Right forelimb (tissue), 1 donor: ENCODE data around the gene PDP2.
A peak's percentile ranks its signal among the peaks of the same experiment; 100 is the strongest.
"Not testable (repeated sequence)": the region's sequence is repeated elsewhere in the genome, so short reads cannot be mapped to it uniquely, and the experiment has no call there.

Experiments used
- DNase-seq: peaks from one replicate; pipeline ENCODE4 v3.0.0-alpha.2; 2018

The PDP2 gene

DNA sequence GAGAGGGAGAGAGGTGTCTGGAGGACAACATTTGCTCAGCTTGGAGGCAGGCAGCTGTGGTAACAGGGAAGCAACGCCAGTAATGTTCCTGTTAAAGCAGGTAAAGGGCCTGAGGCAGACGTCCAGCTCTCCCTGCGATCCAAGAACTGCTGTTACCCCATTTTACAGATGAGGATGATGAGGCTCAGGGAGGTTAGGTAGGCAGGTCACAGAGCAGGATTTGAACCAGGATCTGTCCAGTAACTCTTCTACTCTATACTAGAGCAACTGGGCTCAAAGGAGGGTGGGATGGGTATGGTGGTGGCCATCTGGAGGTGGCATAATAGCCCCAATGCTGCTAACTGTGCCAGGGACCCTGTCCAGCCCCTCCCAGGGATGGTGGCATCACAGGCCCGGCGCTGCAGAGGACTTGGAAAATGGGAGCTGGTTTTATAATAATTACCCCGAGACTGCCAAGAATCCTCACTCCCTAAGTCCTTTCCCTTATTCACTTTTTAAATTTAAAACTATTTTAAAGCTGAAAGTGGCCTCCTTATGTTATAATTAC lies 24.1 kb upstream of the PDP2 start:
- DNase-seq = no peak

DNA sequence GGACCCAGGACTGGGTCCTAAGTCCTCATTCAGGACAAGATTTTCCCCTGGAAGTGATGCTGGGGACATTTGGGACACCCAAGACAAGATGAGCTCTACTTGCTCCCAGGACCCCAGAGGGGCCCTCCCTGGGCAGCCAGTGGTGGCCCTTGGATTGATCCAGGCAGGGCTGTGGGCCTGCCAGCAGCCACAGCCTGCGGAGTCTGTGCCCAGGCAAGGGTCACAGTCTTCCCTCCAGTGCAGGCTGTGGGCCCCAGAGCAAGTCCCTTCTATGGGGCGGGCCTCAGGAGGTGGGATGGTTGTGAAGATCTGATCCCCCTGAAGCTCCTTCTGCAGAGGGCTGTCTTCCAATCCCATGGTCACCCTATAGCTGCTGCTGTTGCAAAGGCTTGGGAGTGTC lies 23.5 kb upstream of the PDP2 start:
- DNase-seq = no peak

DNA sequence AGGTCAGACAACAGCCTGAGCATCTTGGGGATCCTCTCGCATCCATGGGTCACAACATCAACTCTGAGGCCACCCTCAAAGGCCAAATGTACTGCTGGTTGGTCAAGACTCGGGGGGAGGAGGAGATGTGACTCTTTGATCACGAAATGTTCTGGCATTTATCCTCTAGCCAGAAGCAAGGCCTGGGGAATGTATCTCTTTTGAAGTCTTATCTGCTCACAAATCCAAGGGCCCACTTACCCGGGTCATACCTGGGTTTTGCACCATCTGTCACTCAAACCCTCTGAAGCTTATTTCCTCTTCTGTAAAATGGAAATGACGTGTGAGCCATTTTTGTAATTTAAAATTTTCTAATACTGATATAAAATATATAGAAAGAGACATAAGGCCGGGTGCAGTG lies 22.9 kb upstream of the PDP2 start:
- no peak for DNase-seq

DNA sequence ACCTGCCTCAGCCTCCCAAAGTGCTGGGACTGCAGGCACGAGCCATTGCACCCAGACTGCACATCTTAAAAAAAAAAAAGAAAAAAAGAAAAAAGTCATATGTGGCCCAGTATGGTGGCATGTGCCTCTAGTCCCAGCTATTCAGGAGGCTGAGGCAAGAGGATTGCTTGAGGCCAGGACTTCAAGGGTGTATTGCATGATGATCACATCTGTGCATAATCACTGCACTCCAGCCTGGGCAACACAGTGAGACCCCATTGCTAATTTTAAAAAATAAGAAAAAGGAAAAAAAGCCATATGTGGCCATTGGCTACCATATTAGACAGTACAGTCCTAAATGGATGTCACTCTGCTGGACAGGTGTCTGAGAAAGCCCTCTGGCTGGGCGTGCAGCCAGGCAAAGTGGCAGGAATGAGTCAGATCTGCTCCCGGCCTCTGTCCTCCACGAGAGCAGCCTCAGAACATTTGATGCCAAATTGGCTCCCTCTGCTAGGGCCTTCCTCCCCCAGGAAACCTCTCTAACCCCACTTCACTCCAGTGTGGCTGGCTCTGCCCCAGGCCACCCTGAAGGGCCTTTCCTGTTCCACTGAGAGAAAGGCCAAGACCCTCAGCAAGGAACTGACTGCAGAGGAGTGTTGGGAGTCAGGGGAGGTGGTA lies 21.4 kb upstream of the PDP2 start:
- DNase-seq = no peak

DNA sequence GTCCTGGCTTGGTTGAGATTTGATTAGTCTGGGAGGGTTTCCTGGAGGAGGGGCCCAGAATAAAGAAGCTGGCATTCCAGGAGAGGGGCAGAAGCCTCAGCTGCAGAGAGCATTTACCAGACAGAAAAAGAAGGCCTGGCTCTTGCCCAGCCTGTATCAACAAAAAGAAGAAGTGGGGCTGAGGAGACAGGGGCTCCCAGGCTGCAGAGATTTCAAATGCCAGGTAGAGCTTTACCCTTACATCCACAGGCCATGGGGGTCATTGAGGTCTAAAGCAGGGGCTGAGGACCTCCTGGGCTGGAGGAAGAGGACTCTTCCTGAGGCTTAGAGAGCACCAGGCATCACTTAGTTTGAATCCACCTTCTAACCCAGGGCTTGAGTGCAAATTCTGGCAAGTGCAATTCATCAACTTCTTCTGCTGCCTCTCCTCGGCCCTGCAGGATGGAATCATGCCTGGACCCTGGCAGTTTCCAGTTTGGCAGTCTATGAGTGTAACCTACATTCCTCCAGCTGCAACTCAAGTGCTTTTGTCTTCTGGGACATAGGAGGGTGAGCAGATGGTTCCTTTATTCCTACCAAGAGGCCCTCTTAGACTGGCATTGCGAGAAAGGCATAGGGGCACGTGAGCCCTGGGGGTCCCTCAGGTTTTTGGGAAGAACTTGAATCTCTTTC lies 20.8 kb upstream of the PDP2 start:
- DNase-seq = no peak

DNA sequence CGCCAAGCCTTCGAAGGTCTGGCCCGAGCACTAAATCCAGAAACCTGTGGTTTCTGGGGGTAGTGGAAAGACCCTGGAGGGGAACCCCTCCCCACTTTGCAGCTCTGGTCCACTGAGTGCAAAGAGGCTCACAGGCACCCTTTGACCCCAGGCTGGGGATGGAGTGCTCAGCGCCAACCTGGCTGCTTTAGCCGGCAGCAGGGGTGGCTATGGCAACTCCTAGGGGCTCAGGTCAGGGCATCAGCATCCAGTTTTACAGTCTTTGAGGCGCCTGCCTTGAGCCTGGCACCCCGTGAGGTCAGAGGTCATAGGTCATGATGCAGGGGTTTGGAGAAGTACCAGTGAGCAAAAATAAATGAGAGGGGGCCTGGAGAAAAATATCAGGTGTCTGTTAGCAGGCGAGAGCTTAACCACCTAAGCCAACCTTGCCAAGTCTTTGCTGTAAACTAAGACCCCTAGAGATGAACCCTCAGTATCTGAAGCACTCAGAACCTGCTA lies 18.2 kb upstream of the PDP2 start:
- no peak for DNase-seq

DNA sequence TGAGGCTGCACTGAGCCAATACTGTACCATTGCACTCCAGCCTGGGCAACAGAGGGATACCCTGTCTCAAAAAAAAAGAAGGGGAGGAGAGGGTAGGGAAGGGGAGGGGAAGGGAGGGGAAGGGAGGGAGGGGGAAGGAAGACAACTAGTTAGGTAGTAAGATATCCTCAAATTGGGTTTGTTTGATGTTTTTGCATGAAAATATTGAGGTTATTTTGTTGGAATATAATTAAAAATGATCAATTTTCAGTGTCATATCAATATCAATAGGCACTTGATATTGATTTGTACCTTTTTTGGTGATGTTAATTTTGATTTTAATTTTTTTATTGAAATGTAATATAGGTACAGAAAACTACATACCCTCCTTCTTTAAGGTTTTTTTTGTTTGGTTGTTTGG lies 16.6 kb upstream of the PDP2 start:
- DNase-seq = no peak

DNA sequence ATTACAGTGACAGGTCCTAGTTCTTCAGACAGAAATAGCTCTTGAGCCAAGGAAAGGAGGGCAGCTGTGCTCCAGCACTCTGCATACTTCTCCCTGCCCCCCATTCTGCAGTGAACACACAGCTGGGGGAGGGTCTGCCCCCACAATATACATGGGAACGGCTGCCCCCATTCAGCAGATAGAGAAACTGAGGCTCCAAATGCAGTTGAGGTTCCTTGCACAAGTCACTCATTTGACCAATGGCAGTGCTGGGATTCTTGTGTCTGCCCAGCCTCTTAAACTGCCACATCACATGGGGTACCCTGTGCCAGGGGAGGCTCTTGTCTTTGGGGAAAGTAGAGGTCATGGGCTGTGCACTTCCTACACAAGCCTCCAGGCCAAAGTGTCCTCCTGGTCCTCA lies 10.9 kb upstream of the PDP2 start:
- no peak for DNase-seq

DNA sequence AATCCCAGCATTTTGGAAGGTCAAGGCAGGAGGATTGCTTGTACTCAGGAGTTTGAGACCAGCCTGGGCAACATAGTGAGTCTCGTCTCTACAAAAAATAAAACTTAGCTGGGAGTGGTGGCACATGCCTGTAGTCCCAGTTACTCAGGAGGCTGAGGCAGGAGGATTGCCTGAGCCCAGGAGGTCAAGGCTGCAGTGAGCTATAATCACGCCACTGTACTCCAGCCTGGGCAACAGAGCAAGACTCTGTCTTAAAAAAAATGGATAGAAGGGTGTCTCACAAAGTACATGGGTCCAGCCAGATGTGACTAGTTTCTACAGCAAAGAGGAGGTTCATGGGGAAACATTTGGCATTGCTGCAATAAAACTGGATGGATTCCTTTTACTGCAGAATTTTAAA lies 9.0 kb upstream of the PDP2 start:
- DNase-seq = not testable (repeated sequence)

DNA sequence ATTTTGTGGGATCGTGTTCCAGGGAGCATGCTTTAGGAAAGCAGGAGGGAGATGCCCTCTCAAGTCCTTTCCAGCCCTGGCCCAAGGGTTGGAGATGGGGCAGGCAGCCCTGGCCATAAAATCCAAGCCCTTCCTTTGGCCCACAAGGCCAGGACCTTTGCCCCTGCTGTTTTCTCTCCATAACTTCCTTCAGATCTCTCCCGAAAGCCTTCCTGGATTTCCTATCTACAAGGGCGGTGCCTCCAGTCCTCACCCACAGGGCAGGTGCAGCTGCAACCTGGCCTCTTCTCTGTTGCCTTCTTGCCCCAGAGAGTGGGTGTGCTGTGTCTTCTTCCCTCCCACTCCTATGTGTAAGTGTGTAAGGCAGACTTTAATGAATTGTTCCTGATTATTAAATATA lies 8.5 kb upstream of the PDP2 start:
- no peak for DNase-seq

DNA sequence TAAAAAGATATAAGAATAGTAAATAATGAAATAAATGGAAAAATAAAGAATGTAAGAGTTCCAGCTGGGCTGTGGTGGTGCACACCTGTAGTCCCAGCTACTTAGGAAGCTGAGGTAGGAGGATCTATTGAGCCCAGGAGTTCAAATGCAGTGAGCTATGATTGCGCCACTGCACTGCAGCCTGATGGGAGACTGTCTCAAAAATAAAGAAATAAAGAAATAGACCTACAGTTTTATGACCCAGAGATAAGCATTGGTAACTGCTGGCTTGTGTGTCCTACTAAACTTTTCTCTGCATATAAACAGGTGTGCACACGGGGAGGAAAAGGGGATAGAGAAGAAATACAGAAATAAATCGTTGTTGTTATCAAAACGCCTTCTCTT lies 7.8 kb upstream of the PDP2 start:
- DNase-seq = no peak

DNA sequence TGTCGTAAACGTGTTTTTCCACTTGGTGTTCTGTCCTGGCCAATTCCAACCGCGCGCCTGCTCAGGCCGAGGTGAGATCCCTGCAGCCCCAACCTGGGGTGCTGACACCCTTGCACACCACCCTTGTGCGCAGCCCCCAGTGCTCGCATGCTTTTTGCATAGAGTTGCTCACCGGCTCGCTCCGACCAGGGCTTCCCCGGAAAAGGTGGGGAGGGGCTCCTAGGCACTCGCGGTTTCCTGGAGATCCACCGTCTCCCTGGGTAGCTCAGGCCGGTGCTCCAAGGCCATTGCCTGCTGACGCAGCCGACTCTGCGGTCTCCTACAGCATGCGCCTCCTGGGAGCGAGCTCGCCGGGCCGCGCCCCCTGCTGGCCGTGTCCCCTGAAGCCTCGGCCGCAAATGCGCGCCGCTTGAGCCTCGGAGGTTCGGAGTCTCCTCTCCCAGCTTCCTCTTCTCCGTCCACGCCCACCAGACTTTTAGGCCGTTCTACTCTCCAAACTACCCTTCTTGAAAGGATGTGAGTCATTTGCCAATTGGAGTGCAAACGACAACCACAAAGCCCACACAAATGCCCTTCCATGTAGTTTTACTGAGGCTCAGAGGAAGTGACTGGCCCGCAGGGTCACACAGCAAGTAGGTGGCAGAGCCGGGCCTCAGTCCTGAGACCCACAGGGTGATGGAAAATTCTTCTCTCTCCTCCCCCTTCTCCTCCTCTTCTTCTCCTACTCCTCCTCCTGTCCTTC lies 7.2 kb upstream of the PDP2 start:
- DNase-seq = peak; percentile 88

DNA sequence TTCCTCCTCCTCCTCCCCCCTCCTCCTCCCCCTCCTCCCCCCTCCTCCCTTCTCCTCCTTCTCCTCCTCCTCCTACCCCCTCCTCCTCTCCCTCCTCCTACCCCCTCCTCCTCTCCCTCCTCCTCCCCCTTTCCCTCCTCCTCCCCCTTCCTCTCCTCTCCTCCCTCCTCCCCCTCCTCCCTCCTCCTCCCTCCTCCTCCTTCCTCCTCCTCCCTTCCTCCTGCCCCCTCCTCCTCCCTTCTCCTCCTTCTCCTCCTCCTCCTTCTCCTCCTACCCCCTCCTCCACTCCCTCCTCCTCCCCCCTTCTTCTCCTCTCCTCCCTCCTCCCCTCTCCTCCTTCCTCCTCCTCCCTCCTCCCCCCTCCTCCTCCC lies 6.6 kb upstream of the PDP2 start:
- no peak for DNase-seq

DNA sequence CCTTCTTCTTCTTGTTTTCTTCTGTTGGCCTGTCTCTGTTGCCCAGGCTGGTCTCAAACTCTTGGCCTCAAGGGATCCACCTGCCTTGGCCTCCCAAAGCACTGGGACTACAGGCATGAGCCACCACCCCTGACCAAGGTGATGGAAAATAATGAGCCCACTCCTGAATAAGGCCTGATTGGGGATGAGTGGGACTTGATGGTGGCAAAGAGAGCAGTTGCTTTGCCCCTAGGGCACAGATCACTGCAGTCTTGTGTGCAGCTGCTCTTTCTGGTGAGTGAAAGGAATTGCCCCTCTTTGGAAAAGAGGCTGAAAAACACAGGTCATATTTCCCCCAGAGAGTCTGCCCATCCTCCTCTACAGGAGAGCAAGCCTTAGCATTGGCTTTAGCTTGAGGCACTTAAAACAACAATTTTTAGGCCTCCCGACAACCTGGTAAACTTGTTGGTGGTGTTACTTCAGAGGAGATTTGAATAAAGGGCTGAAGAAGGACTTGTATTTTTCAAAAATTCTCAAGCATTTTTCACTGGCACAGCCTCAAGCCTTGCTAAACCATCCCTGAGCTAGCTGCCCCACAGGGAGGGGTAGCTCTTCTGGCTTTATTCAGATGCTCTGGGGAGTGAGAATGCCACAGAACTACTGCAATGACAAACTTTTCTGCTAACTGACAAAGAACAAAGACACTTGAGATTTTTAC lies 6.1 kb upstream of the PDP2 start:
- DNase-seq = no peak

DNA sequence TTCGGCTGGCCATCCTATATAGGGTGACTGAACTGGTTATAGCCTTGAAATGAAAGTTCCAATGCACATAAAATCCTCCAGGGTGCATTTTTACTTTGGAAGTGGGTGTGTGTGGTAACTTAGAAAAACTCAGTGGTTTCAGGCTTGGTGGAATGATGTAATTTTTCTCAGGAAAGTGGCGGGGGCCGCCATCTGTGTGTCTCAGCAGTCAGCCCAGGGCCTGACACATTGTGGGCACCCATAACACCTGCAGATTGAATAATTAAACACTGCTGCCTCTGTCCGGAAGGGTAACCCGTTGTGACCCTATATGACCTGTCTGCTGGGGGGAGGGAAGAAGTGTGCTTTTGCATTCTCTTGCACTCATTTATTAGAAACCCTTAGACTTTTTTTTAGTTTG lies 2.2 kb upstream of the PDP2 start:
- no peak for DNase-seq

DNA sequence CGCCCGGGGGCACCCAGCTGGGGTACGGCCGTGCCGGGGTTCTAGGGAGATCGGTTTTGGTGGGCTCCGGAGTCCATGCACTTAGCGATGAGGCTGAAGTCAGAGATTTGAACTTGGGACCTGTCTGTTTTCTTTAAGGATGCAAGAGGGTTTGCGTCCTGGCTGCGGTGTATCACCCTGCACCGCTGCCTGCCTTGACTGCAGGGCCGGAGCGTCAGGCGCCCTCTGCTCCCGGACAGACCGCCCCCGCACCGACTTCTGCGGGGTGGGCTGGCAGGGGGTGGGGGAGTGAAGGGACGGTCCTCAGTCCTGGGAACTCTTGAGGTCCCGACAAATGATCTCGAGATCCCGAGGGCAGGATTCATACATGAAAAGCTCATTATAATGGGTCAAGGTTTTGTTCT lies 701 bp downstream of the PDP2 start:
- DNase-seq = no peak

DNA sequence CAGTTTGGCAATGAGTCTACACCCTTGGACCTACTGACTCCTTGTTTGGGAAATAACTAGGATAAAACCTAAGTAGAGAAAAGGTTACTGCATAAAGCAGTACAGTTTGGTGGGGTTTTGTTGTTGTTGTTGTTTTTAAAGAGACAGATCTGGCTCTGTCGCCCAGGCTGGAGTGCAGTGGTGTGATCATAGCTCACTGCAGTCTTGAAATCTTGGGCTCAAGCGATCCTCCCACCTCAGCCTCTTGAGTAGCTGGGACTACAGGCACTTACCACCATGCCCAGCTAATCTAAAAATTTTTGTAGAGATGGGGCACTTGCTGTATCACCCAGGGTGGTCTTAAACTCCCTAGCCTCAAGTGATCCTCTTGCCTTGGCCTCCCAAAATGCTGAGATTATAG lies 1.2 kb downstream of the PDP2 start:
- DNase-seq = no peak

DNA sequence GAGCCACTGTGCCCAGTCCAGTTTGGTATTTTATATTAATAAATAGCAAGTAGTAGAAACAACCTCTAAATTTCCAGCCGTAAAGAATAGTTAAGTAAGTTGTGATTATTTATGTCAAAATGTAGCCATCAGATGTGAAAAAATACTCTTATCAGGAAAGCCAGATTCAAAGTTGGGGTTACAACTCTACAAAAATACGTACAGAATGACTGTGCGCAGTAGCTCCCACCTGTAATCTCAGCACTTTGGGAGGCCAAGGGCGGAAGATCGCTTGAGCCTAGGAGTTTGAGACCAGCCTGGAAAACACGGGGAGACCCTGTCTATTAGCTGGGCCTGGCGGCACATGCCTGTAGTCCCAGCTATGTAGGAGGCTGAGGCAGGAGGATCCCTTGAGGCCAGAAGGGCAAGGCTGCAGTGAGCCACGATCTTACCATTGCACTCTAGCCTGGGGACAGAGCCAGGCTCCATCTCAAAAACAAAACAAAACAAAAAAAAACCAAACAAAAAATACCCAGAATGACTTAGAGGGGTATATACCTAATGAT lies 1.7 kb downstream of the PDP2 start:
- no peak for DNase-seq

DNA sequence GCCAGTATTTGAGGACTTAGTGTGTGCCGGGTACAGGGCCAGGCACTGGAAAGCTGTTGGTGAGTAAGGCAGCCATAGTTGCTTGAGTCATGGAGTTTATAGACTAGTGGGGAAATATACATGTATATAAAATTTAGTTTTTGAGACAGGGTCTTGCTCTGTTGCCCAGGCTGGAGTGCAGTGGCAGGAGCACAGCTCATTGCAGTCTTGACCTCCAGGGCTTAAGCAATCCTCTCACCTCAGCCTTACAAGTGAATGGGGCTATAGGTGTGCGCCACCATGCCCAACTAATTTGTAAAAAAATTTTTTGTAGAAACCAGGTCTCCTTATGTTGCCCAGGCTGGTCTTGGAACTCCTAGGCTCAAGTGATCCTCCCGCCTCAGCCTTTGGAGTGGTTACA lies 2.4 kb downstream of the PDP2 start:
- no peak for DNase-seq

DNA sequence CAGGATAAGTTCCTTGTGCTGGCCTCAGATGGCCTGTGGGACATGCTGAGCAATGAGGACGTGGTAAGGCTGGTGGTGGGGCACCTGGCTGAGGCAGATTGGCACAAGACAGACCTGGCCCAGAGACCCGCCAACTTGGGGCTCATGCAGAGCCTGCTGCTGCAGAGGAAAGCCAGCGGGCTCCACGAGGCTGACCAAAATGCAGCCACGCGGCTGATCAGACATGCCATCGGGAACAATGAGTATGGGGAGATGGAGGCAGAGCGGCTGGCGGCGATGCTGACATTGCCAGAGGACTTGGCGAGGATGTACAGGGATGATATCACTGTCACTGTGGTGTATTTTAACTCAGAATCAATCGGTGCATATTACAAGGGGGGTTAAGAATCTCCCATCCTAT lies 5.2 kb downstream of the PDP2 start:
- no peak for DNase-seq

DNA sequence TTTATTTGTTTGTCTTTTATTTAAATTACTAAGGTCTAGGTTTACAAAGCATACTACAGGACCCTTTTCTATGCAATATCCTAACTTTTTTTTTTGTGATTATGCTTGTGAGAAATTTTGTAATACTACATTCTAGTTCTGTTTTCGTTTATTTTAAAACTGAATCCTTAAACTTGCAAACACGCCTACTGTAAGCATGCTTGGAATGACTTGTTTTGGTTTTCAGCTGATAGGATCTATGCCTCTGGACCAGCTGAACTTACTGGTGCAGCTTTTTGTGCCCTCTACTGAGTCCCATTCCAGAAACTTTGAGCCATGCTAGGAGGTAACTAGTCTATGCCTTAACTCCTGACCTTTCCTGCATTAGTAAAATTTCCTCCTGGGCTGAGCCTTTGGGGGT lies 6.0 kb downstream of the PDP2 start:
- no peak for DNase-seq

DNA sequence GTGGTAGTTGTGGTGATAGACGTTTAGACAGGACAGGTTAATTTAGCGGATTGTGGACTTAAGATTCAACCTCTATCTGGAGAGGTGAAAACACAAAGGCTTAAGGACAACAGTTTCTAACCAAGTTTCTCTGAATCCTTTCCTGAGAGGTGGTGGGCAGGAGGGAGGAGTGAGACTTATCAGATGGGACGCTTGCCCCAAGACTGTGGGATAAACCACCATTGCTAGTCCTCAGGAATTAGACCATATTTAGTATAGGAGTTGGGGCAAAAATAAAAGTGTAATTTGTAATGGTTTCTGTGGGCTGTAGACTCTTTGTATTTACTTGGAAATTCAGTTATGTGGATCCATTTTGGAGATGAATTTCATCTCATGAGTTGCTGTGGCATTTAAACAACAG lies 6.6 kb downstream of the PDP2 start:
- DNase-seq = no peak
